Erythroblast (primary cell): ENCODE results near the gene TBXA2R.
"Not testable (repeated sequence)": the region's sequence is repeated elsewhere in the genome, so short reads cannot be mapped to it uniquely, and the experiment has no call there.

Experiments
- GATA1 ChIP-seq: IDR thresholded peaks from 2 replicates; pipeline ENCODE4 v1.6.1; 2011; ENCODE audit warnings: low read depth, mild to moderate bottlenecking, control low read depth, low read length, moderate library complexity
- POLR2A ChIP-seq: IDR thresholded peaks from 2 replicates; pipeline ENCODE4 v1.6.1; 2011; ENCODE audit warnings: mild to moderate bottlenecking, low read length

DNA sequence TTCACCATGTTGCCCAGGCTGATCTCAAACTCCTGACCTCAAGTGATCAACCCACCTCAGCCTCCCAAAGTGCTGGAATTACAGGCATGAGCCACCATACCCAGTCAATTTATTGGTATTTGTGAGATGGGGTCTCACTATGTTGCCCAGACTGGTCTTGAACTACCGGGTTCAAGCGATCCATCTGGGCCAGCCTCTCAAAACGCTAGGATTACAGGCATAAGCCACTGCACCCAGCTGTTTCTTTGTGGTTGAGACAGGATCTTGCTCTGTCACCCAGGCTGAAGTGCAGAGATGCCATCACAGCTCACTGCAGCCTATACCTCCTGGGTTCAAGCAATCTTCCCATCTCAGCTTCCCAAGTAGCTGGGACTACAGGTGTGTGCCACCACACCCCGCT, 24.9 kb downstream of the TBXA2R start:
- TF ChIP-seq POLR2A, GATA1: not testable (repeated sequence)
